Effector CD4-positive, alpha-beta T cell (primary cell): ENCODE measurements around the gene PYGB.

Source experiments
- DNase-seq: peaks from one replicate; pipeline ENCODE4 v3.0.0-alpha.2; 2020

PYGB gene

DNA sequence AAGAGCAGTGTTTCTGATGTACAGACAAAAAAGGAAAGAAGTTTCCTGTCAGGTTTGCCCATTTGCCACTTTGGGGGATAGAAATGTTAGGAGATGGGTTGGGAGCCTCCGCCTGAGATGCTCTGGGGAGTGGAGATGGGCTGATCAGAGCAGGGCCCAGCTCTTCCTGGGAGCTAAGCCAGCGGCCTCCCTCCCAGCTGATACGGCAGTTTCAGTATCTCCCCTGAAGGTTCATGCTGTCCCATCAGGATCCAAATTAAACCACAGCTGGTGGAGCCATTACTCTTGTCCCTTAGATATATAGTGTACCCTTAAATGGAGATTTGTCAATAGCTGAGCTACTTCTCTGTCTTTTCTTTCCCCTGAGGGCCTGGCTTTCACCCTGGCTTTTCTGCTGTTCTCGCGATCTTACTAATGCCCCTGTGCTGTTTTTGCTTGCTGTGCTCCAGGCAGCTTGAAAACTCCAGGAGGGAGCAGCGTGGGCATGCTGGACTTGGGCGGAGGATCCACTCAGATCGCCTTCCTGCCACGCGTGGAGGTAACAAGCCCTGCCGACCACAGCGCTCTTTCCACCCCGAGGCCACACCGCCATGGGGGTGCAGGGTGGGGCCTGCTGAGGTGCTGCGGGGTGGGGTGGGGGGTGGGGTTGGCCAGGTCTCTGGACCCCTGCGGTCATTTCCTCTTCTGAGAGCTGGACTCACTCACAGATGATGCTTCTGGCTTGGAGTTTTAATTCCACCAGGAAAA lies 31.5 kb upstream of the PYGB start:
- no peak for DNase-seq

- no peak for DNase-seq
Measured at GRCh38 chr20:25217161-25218108, 30.4 kb upstream of the PYGB start.

DNA sequence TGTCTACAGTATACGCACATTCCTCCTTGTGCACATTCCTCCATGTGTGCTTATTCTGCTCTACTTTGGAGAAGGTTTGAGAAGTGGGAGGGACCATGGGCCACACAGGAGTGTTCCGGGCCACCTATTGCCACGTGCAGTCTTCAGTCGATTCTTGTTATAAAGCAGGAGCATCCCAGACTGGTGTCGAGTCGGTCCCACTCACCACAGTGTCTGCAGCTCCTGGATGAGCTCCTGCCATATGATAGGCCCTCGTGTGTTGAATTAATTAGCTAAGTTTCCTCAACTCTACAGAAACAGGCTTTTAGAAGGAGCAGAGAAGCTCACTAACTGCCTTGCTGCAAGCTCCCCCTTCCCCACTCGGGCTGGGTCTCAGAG lies 29.8 kb upstream of the PYGB start:
- no peak for DNase-seq

DNA sequence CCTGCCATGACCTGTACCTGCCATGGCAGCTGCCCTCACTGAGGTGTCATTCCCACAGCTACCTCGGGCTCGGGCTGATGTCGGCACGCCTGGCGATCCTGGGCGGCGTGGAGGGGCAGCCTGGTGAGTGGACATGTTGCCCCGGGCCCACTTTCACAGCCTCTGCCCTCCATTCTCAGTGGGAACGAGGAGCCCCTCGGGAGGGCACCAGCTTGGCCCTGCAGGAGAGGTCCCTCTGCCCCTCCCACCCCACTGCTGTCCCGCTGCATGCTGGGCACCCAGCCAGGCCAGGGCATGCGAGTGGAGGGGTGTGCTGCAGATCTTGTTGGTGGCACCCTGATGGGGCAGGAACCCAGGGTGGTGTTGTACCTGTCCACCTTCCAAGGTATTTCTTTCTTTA lies 29.4 kb upstream of the PYGB start:
- no peak for DNase-seq

DNA sequence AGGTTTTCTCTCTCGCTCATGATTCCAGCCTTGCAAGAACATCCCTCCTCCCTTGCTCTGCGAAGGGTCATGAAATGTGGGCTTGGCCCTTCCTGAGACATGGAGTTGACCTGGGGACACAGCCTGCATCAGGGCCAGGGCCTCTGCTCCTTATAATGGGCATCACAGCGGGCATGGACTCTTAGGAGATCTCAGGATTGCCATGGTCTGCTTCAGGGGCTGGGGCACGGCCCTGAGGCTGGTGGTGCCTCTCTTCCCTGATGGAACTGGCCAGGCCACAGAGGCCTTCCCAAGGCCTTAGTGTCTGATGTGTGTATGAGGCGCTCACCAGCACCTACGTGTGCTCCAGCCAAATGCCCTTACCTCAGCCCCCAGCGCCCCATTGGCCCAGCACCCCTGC lies 28.5 kb upstream of the PYGB start:
- no peak for DNase-seq

DNA sequence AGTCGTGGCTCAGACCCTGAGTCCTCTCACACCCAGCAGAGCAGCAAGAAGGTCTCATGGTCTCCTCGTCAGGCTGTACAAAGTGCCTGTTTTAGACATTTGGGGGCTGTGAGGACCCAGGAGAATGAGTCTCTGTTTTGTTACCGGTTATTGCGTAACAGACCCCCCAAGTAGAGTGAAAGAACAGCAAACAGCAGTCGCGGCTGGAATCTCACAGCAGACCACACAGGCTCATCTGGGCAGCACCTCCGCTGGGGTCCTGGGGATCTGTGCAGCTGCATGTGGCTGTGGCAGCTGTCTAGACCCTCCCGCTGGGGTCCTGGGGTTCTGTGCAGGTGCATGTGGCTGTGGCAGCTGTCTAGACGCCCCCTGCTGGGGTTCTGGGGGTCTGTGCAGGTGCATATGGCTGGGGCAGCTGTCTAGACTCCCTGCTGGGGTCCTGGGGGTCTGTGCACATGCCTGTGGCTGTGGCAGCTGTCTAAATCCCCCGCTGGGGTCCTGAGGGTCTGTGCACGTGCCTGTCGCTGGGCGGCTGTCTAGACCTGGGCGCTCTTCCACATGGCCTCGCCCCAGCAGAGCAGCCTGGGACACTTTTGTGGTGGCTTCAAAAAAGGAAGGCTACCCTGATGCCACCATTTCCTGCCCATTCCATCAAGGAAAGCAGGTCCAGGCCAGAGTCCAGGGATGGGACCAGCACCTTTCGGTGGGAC lies 27.7 kb upstream of the PYGB start:
- DNase-seq: no peak

- no peak for DNase-seq
Measured at GRCh38 chr20:25220810-25221591, 26.9 kb upstream of the PYGB start.

- DNase-seq: no peak
Measured at GRCh38 chr20:25221592-25222460, 26.1 kb upstream of the PYGB start.

DNA sequence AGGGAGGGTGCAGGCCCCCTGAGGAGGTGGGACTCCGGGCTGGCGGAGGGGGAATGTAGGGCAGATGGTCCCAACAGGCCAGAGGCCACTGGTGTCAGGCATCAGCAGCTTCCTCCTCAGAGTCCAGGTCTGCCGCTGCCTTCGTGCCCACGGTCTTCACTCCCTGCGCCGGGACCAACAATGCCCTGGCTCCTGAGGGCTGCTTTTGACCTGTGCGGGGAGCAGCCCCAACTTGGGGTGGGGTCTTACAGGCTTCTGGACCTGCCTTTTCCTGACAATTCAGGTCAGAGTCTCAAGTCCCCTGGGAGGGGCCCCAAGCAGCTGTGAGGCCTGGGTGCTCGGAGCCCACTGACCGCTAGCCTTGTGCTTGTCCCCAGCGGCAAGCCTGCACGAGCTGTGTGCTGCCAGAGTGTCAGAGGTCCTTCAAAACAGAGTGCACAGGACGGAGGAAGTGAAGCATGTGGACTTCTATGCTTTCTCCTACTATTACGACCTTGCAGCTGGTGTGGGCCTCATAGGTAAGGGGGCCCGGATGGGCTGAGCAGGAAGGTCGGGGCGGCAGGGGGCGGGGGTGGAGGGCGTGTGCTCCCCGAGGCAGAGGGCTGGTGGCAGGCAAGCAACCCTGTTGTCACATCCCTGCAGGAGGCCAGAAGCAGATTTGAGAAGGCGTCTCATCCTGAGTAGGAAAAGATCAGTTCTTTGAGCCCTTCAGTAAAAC lies 25.3 kb upstream of the PYGB start:
- no peak for DNase-seq

- no peak for DNase-seq
Measured at GRCh38 chr20:25223179-25223661, 24.7 kb upstream of the PYGB start.

GRCh38 chr20:25223765-25224720 lies 23.8 kb upstream of the PYGB start:
- no peak for DNase-seq

DNA sequence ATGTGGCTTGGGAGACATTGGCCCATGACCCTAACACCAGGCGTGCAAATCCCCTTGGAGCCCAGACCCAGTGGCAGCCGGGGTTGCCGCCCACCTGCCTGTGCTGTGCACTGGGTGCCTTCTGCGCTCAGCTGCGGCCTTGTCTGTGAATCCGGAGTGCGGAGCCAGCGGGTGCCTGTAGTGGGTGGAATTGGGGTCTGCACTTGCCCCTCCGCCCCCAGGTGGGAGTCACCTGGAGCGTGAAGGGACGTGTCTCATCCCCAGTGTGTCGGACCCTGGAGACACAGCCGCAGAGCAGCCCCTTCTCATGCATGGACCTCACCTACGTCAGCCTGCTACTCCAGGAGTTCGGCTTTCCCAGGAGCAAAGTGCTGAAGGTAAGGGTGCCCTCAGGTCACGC lies 22.9 kb upstream of the PYGB start:
- DNase-seq: no peak

DNA sequence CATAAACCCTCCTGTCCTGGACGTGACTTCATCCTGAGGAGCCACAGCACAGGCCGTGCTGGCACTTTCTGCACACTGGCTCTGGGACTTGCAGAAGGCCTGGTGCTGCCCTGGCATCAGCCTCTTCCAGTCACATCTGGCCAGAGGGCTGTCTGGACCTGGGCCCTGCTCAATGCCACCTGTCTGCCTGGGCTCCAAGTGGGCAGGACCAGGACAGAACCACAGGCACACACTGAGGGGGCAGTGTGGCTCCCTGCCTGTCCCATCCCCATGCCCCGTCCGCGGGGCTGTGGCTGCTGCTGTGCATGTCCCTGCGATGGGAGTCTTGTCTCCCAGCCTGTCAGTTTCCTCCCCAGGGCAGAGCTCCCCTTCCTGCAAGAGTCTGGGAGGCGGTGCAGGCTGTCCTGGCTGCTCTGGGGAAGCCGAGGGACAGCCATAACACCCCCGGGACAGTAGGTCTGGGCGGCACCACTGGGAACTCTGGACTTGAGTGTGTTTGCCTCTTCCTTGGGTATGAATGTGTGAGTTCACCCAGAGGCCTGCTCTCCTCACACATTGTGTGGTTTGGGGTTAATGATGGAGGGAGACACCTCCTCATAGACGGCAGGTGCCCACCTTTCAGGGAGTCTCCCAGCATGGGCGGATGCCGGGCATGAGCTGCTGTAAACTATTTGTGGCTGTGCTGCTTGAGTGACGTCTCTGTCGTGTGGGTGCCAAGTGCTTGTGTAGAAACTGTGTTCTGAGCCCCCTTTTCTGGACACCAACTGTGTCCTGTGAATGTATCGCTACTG lies 22.0 kb upstream of the PYGB start:
- DNase-seq: no peak

- DNase-seq: no peak
Measured at GRCh38 chr20:25226433-25227316, 21.2 kb upstream of the PYGB start.

DNA sequence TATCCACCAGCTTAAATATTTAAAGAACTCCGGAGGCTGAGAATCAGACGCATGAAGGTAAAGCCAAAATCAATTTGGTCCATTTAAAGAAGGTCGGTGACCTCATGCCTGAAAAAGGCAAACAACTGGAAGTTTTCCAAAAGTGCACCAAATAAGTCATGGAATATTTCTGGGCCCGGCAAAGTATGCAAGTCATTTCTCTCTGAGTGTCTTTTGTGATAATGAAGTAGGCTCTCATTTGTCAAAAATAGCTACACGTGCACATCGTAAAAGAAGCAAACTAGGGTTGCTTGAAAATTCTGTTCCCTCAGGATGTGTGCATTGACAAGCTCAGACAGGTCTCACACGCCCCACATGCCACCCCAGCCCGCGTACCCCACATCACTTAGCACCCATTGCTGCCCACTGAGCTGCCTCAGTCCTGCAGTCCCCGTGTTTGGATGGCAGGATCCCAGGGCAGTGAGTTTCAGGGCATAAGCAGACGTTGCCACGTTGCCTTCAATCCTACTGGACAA lies 20.5 kb upstream of the PYGB start:
- DNase-seq: no peak

GRCh38 chr20:25229486-25230165 lies 18.3 kb upstream of the PYGB start:
- no peak for DNase-seq
